Transverse colon (tissue), 4 donors: ENCODE data around the gene PRKAA2.

Experiments
- CTCF ChIP-seq, 5 experiments: fragments of 200-600 bp in 3 of 5; fragments of 450-650 bp in 2 of 5; sonication (generic) in 3 of 5; IDR thresholded peaks; 1 replicate in 2 of 5; 2 replicates in 3 of 5; pipeline ENCODE4 v1.5.1; 2016 to 2017; ENCODE audit warnings: antibody characterized with exemption in 5 of 5, inconsistent platforms in 3 of 5, mild to moderate bottlenecking in 2 of 5, moderate library complexity in 1 of 5
- EP300 ChIP-seq: sonication (generic); formaldehyde crosslinking; IDR thresholded peaks from one replicate; pipeline ENCODE4 v1.6.1; 2017; ENCODE audit warnings: antibody characterized with exemption, low read depth
- POLR2A ChIP-seq: fragments of 450-650 bp; IDR thresholded peaks from one replicate; pipeline ENCODE4 v1.6.1; 2016; ENCODE audit warnings: antibody characterized with exemption, mild to moderate bottlenecking, moderate library complexity
- POLR2AphosphoS5 ChIP-seq, 3 donors: sonication (generic); formaldehyde crosslinking; IDR thresholded peaks; one replicate each; pipeline ENCODE4 v1.6.1; 2016; ENCODE audit warnings: antibody characterized with exemption in 3 of 3

- TF ChIP-seq CTCF (IDR thresholded peaks at IDR 0.05) (no peak), POLR2A (no peak), POLR2AphosphoS5 (IDR thresholded peaks at IDR 0.05) (no peak), EP300 (no peak)
Observed at GRCh38 chr1:56665384-56665783, 20.3 kb downstream of the PRKAA2 start.
